Measurements from ENCODE around the gene ACADS.

ACADS gene

DNA sequence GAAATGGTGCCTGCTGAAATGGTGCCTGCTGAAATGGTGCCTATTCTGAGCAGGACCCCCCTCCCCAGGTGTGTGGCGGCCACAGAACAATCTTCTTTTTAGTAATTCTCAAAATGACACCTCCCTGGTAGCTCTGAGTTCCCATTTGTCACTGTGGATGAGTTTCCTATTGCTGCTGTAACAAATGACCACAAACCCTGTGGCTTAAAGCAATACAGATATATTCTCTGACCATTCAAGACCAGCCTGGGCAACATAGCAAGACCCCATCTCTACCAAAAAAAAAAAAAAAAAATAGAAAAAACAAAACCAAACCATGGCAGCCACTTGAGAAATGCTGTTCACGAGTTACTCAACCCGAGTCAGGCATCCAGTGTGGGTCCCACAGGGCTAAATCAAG is 7.9 kb downstream of the ACADS start:
- H3K4me1 Mint-ChIP-seq (ENCODE audit: low read depth) = no peaks in the 10 kb centered on the region
- no peak overlapping the region for H3K27ac Mint-ChIP-seq
- no peaks in the 10 kb centered on the region for H3K27me3 Mint-ChIP-seq
- H3K4me3 Mint-ChIP-seq = no peak overlapping the region
- peaks cover 2% of the 10 kb centered on the region for H3K36me3 Mint-ChIP-seq
- H3K9me3 Mint-ChIP-seq (ENCODE audit: low read depth) = no peaks in the 10 kb centered on the region

- H3K36me3 Mint-ChIP-seq = peaks cover 2% of the 10 kb centered on the region
Measured at GRCh38 chr12:120734210-120734609, 8.6 kb downstream of the ACADS start.

GRCh38 chr12:120735181-120735580 is 9.6 kb downstream of the ACADS start:
- Mint-ChIP-seq H3K27me3 (no peaks in the 10 kb centered on the region), H3K4me3 (no peak overlapping the region), H3K9me3 (ENCODE audit: low read depth) (no peaks in the 10 kb centered on the region), H3K4me1 (ENCODE audit: low read depth) (no peaks in the 10 kb centered on the region), H3K27ac (no peak overlapping the region), H3K36me3 (peaks cover 2% of the 10 kb centered on the region)

More at GRCh38 chr12:120734210-120734609, 8.6 kb downstream of the ACADS start:
- Mint-ChIP-seq H3K4me3 (no peak overlapping the region), H3K4me1 (ENCODE audit: low read depth) (no peaks in the 10 kb centered on the region), H3K27ac (no peak overlapping the region), H3K9me3 (ENCODE audit: low read depth) (no peaks in the 10 kb centered on the region), H3K27me3 (no peaks in the 10 kb centered on the region)

DNA sequence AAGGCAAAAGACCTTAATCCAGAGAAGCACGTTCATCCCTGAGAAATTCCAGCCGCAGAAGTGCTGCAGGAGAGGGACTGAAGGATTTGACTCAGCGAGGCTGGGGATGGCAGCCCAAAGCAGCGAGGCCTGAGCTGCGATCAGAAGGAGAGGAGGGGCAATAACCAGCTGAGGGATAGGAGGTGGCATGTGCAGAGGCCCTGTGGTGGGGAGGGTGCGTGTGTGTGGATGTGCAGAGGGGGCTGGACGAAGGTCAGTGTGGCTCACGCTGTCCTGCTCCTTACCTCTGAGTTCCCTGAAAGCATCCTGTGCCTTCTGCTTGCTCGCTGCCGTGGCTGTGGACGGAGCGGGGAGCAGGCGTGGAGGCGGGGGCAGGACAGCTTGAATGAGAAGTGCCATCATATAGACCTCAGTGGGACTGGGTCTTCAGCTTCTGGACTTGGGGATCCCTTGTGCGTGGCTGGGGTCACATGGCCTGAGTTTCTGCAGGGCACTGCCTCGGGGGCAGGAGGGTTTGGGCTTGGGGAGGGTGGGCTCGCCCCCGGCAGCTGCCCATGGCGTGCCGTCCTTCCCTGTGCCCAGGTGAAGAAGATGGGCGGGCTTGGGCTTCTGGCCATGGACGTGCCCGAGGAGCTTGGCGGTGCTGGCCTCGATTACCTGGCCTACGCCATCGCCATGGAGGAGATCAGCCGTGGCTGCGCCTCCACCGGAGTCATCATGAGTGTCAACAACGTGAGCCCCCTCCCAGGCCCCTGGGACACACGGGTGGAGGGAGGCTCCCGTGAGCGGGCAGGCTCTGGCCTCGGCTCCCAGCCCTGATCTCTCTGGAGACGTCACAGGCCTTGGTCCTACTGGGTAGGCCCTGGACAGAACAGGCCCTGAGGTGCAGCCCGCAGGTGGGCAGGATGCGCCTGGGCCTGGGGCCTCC is 11.0 kb downstream of the ACADS start:
- Mint-ChIP-seq H3K4me1 (ENCODE audit: low read depth) (no peaks in the 10 kb centered on the region), H3K27ac (no peak overlapping the region), H3K9me3 (ENCODE audit: low read depth) (no peaks in the 10 kb centered on the region), H3K4me3 (no peak overlapping the region), H3K27me3 (no peaks in the 10 kb centered on the region), H3K36me3 (peaks cover 2% of the 10 kb centered on the region)

DNA sequence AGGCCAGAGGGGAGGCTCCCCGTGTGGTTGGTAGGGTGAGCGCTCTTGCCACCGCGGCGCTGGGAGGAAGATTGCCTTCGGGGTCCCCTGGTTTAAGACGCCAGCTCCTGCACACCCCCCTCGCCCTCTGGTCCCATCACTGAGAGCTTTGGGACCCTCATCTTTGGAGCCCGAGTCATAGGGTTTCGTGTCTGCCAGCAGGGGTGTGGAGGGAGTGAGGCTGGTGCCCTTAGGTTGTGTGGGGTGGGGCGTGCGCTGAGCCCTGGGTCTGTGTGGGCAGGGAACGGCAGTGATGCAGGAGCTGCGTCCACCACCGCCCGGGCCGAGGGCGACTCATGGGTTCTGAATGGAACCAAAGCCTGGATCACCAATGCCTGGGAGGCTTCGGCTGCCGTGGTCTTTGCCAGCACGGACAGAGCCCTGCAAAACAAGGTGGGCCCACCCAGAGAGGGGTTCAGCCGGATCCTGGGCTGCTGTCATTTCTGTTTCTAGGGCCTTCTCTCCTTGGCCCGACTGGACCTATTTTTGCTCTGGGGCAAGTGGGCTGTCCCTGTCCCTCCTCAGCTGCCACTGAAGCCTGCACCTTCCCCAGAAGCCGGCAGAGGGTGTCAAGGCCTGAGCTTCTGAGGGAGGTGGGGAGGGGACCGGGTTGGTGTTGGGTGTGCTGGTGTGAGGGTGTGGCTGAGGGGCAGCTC is 12.1 kb downstream of the ACADS start:
- Mint-ChIP-seq H3K9me3 (ENCODE audit: low read depth) (no peaks in the 10 kb centered on the region), H3K4me3 (no peak overlapping the region), H3K4me1 (ENCODE audit: low read depth) (no peaks in the 10 kb centered on the region), H3K27me3 (no peaks in the 10 kb centered on the region), H3K36me3 (peaks cover 2% of the 10 kb centered on the region), H3K27ac (no peak overlapping the region)

DNA sequence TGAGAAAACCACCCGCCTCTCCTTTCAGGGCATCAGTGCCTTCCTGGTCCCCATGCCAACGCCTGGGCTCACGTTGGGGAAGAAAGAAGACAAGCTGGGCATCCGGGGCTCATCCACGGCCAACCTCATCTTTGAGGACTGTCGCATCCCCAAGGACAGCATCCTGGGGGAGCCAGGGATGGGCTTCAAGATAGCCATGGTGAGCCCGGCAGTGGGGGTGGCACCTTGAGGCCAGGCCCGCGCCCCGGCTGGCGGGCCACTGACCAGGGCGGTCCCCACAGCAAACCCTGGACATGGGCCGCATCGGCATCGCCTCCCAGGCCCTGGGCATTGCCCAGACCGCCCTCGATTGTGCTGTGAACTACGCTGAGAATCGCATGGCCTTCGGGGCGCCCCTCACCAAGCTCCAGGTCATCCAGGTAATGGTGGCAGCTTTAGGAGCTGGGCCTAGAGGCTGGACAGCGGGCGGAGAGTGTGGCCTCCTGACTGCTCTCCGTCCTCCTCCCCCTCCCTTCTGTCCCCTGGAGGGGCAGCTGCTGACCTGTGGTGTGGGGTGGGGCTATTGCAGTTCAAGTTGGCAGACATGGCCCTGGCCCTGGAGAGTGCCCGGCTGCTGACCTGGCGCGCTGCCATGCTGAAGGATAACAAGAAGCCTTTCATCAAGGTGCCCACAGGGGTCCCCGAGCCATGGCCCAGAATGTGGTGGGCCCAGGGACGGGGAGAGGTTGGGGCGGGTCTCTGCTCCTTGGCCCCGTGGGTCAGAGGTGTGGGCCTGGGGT is 12.8 kb downstream of the ACADS start:
- Mint-ChIP-seq H3K4me3 (no peak overlapping the region), H3K9me3 (ENCODE audit: low read depth) (no peaks in the 10 kb centered on the region), H3K36me3 (peaks cover 2% of the 10 kb centered on the region), H3K27ac (no peak overlapping the region), H3K4me1 (ENCODE audit: low read depth) (no peaks in the 10 kb centered on the region), H3K27me3 (no peaks in the 10 kb centered on the region)

DNA sequence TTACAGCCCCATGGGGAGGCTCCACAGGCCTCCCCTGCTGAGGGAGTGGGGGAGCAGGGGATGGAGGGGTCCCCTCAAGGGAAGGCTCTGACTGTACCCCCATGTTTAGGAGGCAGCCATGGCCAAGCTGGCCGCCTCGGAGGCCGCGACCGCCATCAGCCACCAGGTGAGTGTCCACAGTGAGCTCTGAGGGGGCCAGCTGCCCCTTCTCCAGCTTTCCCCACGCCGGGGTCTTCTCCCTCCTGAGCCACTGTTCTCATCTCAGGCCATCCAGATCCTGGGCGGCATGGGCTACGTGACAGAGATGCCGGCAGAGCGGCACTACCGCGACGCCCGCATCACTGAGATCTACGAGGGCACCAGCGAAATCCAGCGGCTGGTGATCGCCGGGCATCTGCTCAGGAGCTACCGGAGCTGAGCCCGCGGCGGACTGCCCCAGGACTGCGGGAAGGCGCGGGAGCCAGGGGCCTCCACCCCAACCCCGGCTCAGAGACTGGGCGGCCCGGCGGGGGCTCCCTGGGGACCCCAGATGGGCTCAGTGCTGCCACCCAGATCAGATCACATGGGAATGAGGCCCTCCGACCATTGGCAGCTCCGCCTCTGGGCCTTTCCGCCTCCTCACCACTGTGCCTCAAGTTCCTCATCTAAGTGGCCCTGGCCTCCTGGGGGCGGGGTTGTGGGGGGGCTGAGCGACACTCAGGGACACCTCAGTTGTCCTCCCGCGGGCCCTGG is 13.6 kb downstream of the ACADS start:
- H3K9me3 Mint-ChIP-seq (ENCODE audit: low read depth) = no peaks in the 10 kb centered on the region
- H3K27me3 Mint-ChIP-seq = no peaks in the 10 kb centered on the region
- H3K4me3 Mint-ChIP-seq = no peak overlapping the region
- H3K27ac Mint-ChIP-seq = no peak overlapping the region
- peaks cover 1% of the 10 kb centered on the region for H3K36me3 Mint-ChIP-seq
- H3K4me1 Mint-ChIP-seq (ENCODE audit: low read depth) = no peaks in the 10 kb centered on the region

DNA sequence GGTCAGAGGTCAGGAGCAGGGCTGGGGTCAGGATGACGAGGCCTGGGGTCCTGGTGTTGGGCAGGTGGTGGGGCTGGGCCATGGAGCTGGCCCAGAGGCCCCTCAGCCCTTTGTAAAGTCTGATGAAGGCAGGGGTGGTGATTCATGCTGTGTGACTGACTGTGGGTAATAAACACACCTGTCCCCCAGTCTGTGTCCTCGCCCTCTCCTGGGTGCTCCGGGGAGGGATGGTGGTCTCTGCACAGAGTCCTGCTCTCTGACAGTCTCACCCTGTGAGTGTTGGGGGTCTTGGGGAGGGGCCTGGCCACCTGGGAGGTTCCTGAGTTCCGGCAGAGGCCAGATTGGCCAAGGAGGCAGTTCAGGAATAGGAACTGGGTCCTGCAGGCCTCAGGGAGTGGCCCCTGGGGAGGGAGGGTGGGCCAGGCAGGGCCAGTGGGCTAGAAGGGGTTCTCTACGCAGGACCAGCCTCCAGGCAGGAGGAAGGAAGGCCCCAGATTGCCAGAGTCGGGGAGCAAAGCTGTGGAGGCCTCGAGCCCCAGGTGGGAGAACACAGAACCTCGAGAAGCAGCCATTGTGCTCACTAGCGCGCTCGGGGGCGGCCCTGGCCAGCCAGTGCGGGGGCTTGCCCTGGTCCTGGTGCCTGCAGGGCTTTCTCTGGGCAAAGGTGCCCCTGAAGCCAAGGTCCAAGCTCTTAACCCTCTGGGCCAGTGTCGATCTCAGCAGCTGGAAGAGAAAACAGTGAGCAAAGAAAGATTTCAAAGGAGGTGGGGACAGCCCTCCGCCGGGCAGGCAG is 14.4 kb downstream of the ACADS start:
- H3K27ac Mint-ChIP-seq = no peak overlapping the region
- H3K27me3 Mint-ChIP-seq = no peaks in the 10 kb centered on the region
- no peaks in the 10 kb centered on the region for H3K9me3 Mint-ChIP-seq (ENCODE audit: low read depth)
- H3K4me3 Mint-ChIP-seq = no peak overlapping the region
- H3K36me3 Mint-ChIP-seq = no peaks in the 10 kb centered on the region
- no peaks in the 10 kb centered on the region for H3K4me1 Mint-ChIP-seq (ENCODE audit: low read depth)

- Mint-ChIP-seq H3K4me3 (no peak overlapping the region), H3K27ac (no peak overlapping the region), H3K27me3 (no peaks in the 10 kb centered on the region), H3K36me3 (no peaks in the 10 kb centered on the region), H3K9me3 (ENCODE audit: low read depth) (no peaks in the 10 kb centered on the region), H3K4me1 (ENCODE audit: low read depth) (no peaks in the 10 kb centered on the region)
Measured at GRCh38 chr12:120740871-120741270, 15.2 kb downstream of the ACADS start.

DNA sequence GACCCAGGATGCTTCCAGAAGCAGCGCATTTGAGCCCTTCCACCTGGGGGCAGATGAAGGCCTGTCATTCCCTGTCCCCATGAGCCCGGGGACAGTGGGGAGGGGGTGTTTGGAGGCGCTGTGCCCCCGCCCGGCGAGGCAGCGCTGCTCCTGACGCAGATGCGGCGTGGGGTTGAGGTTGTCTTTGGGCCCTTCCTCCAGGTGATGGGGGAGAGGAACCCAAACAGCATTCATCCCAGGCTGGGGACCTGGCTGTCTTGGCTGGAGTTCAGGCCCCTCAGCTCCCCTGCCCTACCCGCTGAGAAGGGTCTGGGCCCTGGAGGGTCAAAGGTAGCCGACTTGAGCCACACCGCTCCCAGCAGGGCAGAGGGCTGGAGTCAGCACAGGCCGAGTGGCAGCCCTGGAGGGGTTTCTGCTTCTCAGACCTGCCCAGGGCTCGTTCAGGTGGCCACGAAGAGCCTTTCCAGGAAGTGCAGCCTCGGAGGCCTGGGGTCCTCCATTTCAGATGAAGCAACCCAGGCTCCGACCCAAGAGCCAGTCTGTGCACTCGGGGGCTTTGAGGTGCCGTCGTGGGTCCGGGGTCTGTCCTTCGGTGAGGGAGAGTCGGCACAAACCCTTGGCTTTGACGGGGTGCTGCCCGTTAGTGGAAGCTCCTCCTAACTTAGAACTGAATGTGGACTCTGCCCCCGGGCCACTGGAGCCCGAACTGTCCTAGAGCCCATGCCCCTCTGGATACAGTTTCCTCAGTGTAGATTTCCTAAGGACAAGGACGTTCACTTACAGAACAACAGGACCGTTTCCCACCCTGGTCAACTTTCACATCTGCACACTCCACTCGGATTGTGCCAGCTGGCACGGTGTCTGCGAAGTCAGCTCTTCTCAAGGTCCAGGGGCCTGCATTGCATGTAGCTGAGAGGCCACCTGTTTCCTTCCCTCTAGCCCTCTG is 16.1 kb downstream of the ACADS start:
- no peaks in the 10 kb centered on the region for H3K27me3 Mint-ChIP-seq
- H3K27ac Mint-ChIP-seq = no peak overlapping the region

GRCh38 chr12:120744922-120745493 is 19.4 kb downstream of the ACADS start:
- no peaks in the 10 kb centered on the region for H3K9me3 Mint-ChIP-seq (ENCODE audit: low read depth)
- no peaks in the 10 kb centered on the region for H3K4me1 Mint-ChIP-seq (ENCODE audit: low read depth)
- no peak overlapping the region for H3K27ac Mint-ChIP-seq
- no peak overlapping the region for H3K4me3 Mint-ChIP-seq
- no peaks in the 10 kb centered on the region for H3K27me3 Mint-ChIP-seq
- H3K36me3 Mint-ChIP-seq = no peaks in the 10 kb centered on the region

More for the DNA sequence above, 16.1 kb downstream of the ACADS start:
- no peak overlapping the region for H3K4me3 Mint-ChIP-seq
- H3K4me1 Mint-ChIP-seq (ENCODE audit: low read depth) = no peaks in the 10 kb centered on the region
- H3K36me3 Mint-ChIP-seq = no peaks in the 10 kb centered on the region
- no peaks in the 10 kb centered on the region for H3K9me3 Mint-ChIP-seq (ENCODE audit: low read depth)

DNA sequence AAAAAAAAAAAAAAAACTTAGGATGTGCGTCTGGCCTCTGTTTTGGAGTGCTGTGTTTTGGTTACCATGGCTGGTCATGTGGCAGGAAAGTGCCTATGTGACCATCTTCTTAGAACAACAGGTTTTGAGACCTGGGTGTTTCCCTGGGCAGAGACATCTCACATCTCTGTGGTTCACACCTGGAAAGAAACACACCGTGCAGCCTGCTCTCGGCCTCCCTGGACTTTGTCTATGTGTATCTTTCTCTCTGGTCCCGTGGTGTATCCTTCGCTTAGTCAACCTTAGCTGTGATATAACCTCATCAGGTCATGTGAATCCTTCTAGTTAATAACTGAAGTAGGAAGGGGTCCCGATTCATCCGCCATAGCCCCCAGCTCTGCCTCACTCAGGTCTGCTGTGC is 22.6 kb downstream of the ACADS start:
- H3K27me3 Mint-ChIP-seq = peaks cover 3% of the 10 kb centered on the region
- H3K4me3 Mint-ChIP-seq = no peak overlapping the region
- H3K27ac Mint-ChIP-seq = no peak overlapping the region
- H3K4me1 Mint-ChIP-seq (ENCODE audit: low read depth) = no peaks in the 10 kb centered on the region
- no peaks in the 10 kb centered on the region for H3K36me3 Mint-ChIP-seq
- no peaks in the 10 kb centered on the region for H3K9me3 Mint-ChIP-seq (ENCODE audit: low read depth)

- Mint-ChIP-seq H3K4me3 (no peak overlapping the region), H3K4me1 (ENCODE audit: low read depth) (no peaks in the 10 kb centered on the region), H3K36me3 (no peaks in the 10 kb centered on the region)
Measured at GRCh38 chr12:120749256-120749655, 23.6 kb downstream of the ACADS start.

More at GRCh38 chr12:120749256-120749655, 23.6 kb downstream of the ACADS start:
- H3K9me3 Mint-ChIP-seq (ENCODE audit: low read depth) = no peaks in the 10 kb centered on the region
- peaks cover 3% of the 10 kb centered on the region for H3K27me3 Mint-ChIP-seq
- no peak overlapping the region for H3K27ac Mint-ChIP-seq
